GM13977 (cell line): ENCODE data around the gene DOCK11.
A peak's percentile ranks its signal among the peaks of the same experiment; 100 is the strongest.
"Not testable (repeated sequence)": the region's sequence is repeated elsewhere in the genome, so short reads cannot be mapped to it uniquely, and the experiment has no call there.

Experiments used
- DNase-seq: peaks from one replicate; pipeline ENCODE4 v3.0.0; 2012; ENCODE audit warnings: low spot score
- CTCF ChIP-seq: IDR thresholded peaks from 2 replicates; pipeline ENCODE4 v1.5.1; 2012; ENCODE audit warnings: mild to moderate bottlenecking, control low read depth; ENCODE audit not compliant: insufficient read depth; ENCODE audit errors: extremely low read depth, missing control alignments
- in situ Hi-C: fragments of 300-500 bp; cut with MboI; formaldehyde crosslinking; loops from one replicate; pipeline ENCODE4 v1.12.0; 2022; ENCODE audit warnings: low sequenced_read_pairs, low pct_unique_long_range_greater_than_20kb, mixed read lengths, inconsistent platforms; ENCODE audit not compliant: unreplicated experiment

The DOCK11 gene

GRCh38 chrX:118495061-118495921, at the start of gene DOCK11:
TSS of gene DOCK11 (plus strand) at chrX:118495815. CDS start at chrX:118495972, 157 bp downstream.
- in situ Hi-C loops: no loop called here
- TF ChIP-seq CTCF: no peak
- peak; percentile 80 for DNase-seq

GRCh38 chrX:118448273-118448783, 47.3 kb upstream of the DOCK11 start:
- in situ Hi-C loops: no loop called here
- no peak for TF ChIP-seq CTCF
- DNase-seq: no peak

- no peak for TF ChIP-seq CTCF
- DNase-seq: no peak
- in situ Hi-C loops: loop anchor here (25.0 kb wide), 1 partner anchor 357 kb away; the partner anchor contains the start of gene ZCCHC12
Observed at GRCh38 chrX:118455013-118455412, 40.6 kb upstream of the DOCK11 start.

- in situ Hi-C loops: loop anchor here (25.0 kb wide), 1 partner anchor 353 kb away; the partner anchor contains the start of gene ZCCHC12
- peak; percentile 25 for DNase-seq
- peak; percentile 58 for TF ChIP-seq CTCF
Observed at GRCh38 chrX:118459494-118459893, 36.1 kb upstream of the DOCK11 start.

GRCh38 chrX:118464501-118464900, 31.1 kb upstream of the DOCK11 start:
- TF ChIP-seq CTCF: no peak
- DNase-seq: no peak
- in situ Hi-C loops: loop anchor here (25.0 kb wide), 1 partner anchor 348 kb away; the partner anchor contains the start of gene ZCCHC12

- in situ Hi-C loops: loop anchor here (25.0 kb wide), 1 partner anchor 344 kb away; the partner anchor contains the start of gene ZCCHC12
- no peak for TF ChIP-seq CTCF
- no peak for DNase-seq
Observed at GRCh38 chrX:118468122-118468521, 27.5 kb upstream of the DOCK11 start.

- DNase-seq: not testable (repeated sequence)
- in situ Hi-C loops: loop anchor here (25.0 kb wide), 1 partner anchor 341 kb away; the partner anchor contains the start of gene ZCCHC12
Observed at GRCh38 chrX:118470721-118471347, 24.8 kb upstream of the DOCK11 start.
